BJ (cell line): ENCODE measurements around the gene MAGEL2. TPM values are rescaled to one million over a fixed set of nuclear protein-coding genes. Genes with fewer than 3 reads are reported as not detected.

Experiments used
- CTCF ChIA-PET: fragments of 350-600 bp; formaldehyde crosslinking; extraction: SDS; loops from one replicate; lab custom pipeline; 2021; ENCODE audit warnings: antibody characterized with exemption, inconsistent platforms; lab: Yijun Ruan, JAX
- POLR2A ChIA-PET: fragments of 300-600 bp; sonication (Branson Sonifier 250); formaldehyde crosslinking; extraction: SDS; loops from one replicate; lab custom pipeline; 2021; ENCODE audit warnings: antibody characterized with exemption; lab: Charles Lee
- DNase-seq: peaks from one replicate; pipeline ENCODE4 v3.0.0-alpha.2; 2011; ENCODE audit warnings: low read depth
- H3K27me3 ChIP-seq: 2 replicates; pipeline ENCODE4 v1.6.0; 2011; ENCODE audit warnings: low read length; ENCODE audit not compliant: control insufficient read depth, insufficient read depth
- H3K36me3 ChIP-seq: 2 replicates; pipeline ENCODE4 v1.5.1; 2011; ENCODE audit warnings: low read length; ENCODE audit not compliant: control insufficient read depth, insufficient read depth
- H3K4me3 ChIP-seq: 2 replicates; pipeline ENCODE4 v1.5.1; 2011; ENCODE audit warnings: low read depth, mild to moderate bottlenecking, control low read depth, low read length
- polyA minus RNA-seq: library from RNA; depleted of rRNA, polyadenylated mRNA; stranded (reverse); fragments of >200 nt; gene quantifications from 2 replicates; pipeline ENCODE4 v1.2.3, GENCODE V29; 2011; rRNA and poly(A)+ RNA removed
- polyA plus RNA-seq: library from polyadenylated mRNA; depleted of rRNA; stranded (reverse); fragments of >200 nt; gene quantifications from 2 replicates; pipeline ENCODE4 v1.2.3, GENCODE V29; 2011; rRNA removed
- TF ChIP-seq, protein P1 (sequence below): IDR thresholded peaks from 2 replicates; pipeline ENCODE4 v1.5.1; 2011; ENCODE audit warnings: low read depth, mild to moderate bottlenecking, control low read depth, inconsistent platforms, low read length, moderate library complexity; ENCODE audit not compliant: insufficient read depth

The MAGEL2 gene
- polyA plus RNA-seq = 0.02 and 0.04 TPM in 2 replicates
- polyA minus RNA-seq = 0.05 and 0.15 TPM in 2 replicates

DNA sequence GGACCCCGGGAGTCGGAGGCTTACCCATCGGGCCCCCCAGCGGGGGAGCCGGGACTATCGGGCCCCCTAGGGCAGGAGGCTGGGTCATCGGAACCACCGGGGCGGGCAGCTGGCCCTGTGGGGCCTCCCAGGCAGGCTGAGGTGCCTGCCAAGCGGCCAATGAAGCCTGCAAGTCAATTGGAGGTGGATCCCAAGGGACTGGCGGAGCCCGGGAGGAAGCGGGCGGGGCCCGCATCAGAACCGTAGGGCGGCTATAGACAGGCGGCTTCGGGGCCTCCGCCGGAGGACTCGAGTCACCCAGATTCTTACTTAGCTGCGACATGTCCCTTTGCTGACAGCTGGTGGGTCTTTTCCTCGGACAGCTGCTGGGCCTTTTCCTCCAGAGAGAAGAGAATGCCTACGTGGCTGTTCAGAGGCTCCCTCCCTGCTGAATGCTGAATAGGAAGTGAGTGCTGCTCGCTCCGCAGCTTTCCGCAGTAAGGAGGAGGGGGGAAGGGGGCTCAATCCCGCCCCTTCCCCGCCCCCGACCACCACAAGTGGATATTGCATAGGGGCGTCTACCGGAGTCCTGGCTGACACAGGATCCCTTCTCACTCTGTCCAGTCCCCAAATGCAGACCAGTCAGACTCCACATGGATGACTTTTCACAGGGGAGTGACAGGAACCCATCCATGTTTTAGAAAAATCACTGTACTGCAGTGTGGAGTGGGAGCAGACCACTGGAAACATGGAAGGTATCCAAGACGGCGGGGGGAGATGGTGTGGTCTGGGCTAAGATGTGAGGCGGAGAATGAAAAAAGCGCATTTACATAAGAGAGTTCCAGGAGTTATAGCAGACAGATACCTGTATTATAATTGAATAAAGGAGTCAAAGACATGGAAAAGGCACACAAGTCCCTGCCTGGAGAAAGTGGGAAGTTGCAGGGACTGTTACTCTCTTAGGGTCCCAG lies at the start of gene MAGEL2:
MAGEL2 (minus strand) TSS at position 447 of the 950 bp plus-strand sequence; CDS start at position 322, 125 bp downstream.
- H3K36me3 ChIP-seq = no peaks in the 10 kb centered on the region
- CTCF ChIA-PET = no interaction called here
- TF ChIP-seq, protein P1, sequence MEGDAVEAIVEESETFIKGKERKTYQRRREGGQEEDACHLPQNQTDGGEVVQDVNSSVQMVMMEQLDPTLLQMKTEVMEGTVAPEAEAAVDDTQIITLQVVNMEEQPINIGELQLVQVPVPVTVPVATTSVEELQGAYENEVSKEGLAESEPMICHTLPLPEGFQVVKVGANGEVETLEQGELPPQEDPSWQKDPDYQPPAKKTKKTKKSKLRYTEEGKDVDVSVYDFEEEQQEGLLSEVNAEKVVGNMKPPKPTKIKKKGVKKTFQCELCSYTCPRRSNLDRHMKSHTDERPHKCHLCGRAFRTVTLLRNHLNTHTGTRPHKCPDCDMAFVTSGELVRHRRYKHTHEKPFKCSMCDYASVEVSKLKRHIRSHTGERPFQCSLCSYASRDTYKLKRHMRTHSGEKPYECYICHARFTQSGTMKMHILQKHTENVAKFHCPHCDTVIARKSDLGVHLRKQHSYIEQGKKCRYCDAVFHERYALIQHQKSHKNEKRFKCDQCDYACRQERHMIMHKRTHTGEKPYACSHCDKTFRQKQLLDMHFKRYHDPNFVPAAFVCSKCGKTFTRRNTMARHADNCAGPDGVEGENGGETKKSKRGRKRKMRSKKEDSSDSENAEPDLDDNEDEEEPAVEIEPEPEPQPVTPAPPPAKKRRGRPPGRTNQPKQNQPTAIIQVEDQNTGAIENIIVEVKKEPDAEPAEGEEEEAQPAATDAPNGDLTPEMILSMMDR = no peak
- peak within 1 kb of the TSS; percentile 33 for H3K4me3 ChIP-seq
- H3K27me3 ChIP-seq = peaks cover 1% of the 10 kb centered on the region; the same call in 1 of the 2 replicates
- POLR2A ChIA-PET = no interaction called here
- no peak for DNase-seq

GRCh38 chr15:23695282-23695681 lies 47.6 kb upstream of the MAGEL2 start:
- ChIA-PET POLR2A (no interaction called here), CTCF (no interaction called here)
- TF ChIP-seq, protein P1 = no peak
- no peak for DNase-seq
- no peak overlapping the region for H3K4me3 ChIP-seq
- H3K27me3 ChIP-seq = no peaks in the 10 kb centered on the region
- H3K36me3 ChIP-seq = no peaks in the 10 kb centered on the region

DNA sequence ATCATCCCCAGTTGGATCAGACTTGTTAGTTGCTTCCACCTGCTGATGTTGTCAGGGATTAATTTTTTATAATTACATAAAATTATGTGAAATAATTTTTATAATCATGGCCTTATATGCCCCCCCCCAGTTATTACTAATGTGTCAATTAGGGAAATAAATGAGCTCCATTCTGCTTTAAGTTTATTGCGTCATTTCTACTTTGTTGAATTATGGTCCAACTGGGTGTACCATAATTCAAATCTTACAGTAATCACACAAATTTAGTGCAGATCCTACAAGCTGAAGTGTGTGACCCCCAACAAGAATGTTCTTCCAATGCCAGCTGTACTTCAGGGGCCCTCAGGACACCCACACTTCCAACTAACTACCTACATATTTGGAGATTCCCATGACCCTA lies 46.9 kb upstream of the MAGEL2 start:
- ChIA-PET CTCF (no interaction called here), POLR2A (no interaction called here)
- TF ChIP-seq, protein P1 = no peak

DNA sequence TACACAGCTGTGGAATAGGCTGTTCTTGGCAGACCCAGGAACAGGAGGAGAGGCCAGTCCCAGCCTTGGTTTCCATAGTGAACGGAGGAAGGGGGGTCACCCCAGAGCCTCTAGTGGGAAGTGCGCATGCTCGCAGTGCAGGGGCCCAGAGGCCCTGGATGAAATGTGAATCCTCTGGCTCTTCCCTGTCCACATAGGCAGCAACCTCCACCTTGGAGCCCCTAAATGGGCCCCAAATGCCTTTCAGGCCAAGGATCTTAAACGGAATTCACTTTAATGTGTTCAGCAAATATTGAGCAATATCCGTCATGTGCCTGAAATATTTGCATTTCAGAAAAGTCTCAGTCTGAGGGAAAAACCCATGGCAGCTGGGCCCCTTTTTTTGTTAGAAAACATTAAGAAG lies 42.8 kb upstream of the MAGEL2 start:
- DNase-seq = no peak
- ChIA-PET POLR2A (no interaction called here), CTCF (no interaction called here)
- TF ChIP-seq, protein P1 = no peak
- Histone ChIP-seq H3K4me3 (no peak overlapping the region), H3K27me3 (no peaks in the 10 kb centered on the region; the same call in 1 of the 2 replicates), H3K36me3 (no peaks in the 10 kb centered on the region)

More for the DNA sequence above, 46.9 kb upstream of the MAGEL2 start:
- H3K4me3 ChIP-seq = no peak overlapping the region
- DNase-seq = no peak
- no peaks in the 10 kb centered on the region for H3K36me3 ChIP-seq
- no peaks in the 10 kb centered on the region for H3K27me3 ChIP-seq

GRCh38 chr15:23690015-23690414 lies 42.3 kb upstream of the MAGEL2 start:
- Histone ChIP-seq H3K27me3 (no peaks in the 10 kb centered on the region; the same call in 1 of the 2 replicates), H3K36me3 (no peaks in the 10 kb centered on the region), H3K4me3 (no peak overlapping the region)
- ChIA-PET CTCF (no interaction called here), POLR2A (no interaction called here)
- no peak for DNase-seq
- TF ChIP-seq, protein P1 = no peak
